GM21619 (cell line): ENCODE measurements around the gene ZCCHC8.

Experiments used
- ATAC-seq: cut with Tn5 transposase; IDR thresholded peaks from one replicate; pipeline ENCODE4 v1.9.1; 2021; ENCODE audit not compliant: unreplicated experiment

ZCCHC8 gene

GRCh38 chr12:122500685-122501488 lies at the start of gene ZCCHC8:
ZCCHC8 (minus strand) TSS chr12:122500932; CDS start chr12:122500840, 92 bp downstream.
- peak; percentile 91 for ATAC-seq

GRCh38 chr12:122547330-122547729 lies 46.6 kb upstream of the ZCCHC8 start:
- ATAC-seq, result no peak

GRCh38 chr12:122545855-122546254 lies 45.1 kb upstream of the ZCCHC8 start:
- ATAC-seq, result peak; percentile 71

GRCh38 chr12:122544537-122544936 lies 43.8 kb upstream of the ZCCHC8 start:
- ATAC-seq, result no peak

- no peak for ATAC-seq
Observed at GRCh38 chr12:122538496-122538895, 37.8 kb upstream of the ZCCHC8 start.

GRCh38 chr12:122537021-122537420 lies 36.3 kb upstream of the ZCCHC8 start:
- ATAC-seq, result no peak

GRCh38 chr12:122533856-122534255 lies 33.1 kb upstream of the ZCCHC8 start:
- no peak for ATAC-seq

GRCh38 chr12:122528992-122529391 lies 28.3 kb upstream of the ZCCHC8 start:
- ATAC-seq, result no peak

GRCh38 chr12:122528582-122528981 lies 27.9 kb upstream of the ZCCHC8 start:
- no peak for ATAC-seq

GRCh38 chr12:122527478-122527944 lies 26.8 kb upstream of the ZCCHC8 start:
- ATAC-seq, result no peak

- ATAC-seq, result peak; percentile 82
Observed at GRCh38 chr12:122526683-122527477, 26.1 kb upstream of the ZCCHC8 start, which contains the start of the genes KNTC1 and RSRC2. KNTC1 (plus strand) TSS chr12:122527249; CDS start chr12:122530064, 2,815 bp downstream. RSRC2 (minus strand) TSS chr12:122526936; CDS start chr12:122526853, 83 bp downstream.

GRCh38 chr12:122523846-122524718 lies 23.4 kb upstream of the ZCCHC8 start:
- ATAC-seq, result no peak

GRCh38 chr12:122523280-122523679 lies 22.5 kb upstream of the ZCCHC8 start:
- no peak for ATAC-seq

GRCh38 chr12:122520676-122521075 lies 19.9 kb upstream of the ZCCHC8 start:
- no peak for ATAC-seq

GRCh38 chr12:122519418-122519817 lies 18.7 kb upstream of the ZCCHC8 start:
- ATAC-seq, result no peak

GRCh38 chr12:122518908-122519307 lies 18.2 kb upstream of the ZCCHC8 start:
- no peak for ATAC-seq

GRCh38 chr12:122517877-122518276 lies 17.1 kb upstream of the ZCCHC8 start:
- ATAC-seq, result no peak

GRCh38 chr12:122516544-122517361 lies 16.0 kb upstream of the ZCCHC8 start:
- no peak for ATAC-seq

GRCh38 chr12:122515275-122515674 lies 14.5 kb upstream of the ZCCHC8 start:
- ATAC-seq, result no peak

- no peak for ATAC-seq
Observed at GRCh38 chr12:122513660-122514059, 12.9 kb upstream of the ZCCHC8 start.
